H1 (cell line): Measurements from ENCODE around the gene LTF. TPM values are rescaled to one million over a fixed set of nuclear protein-coding genes. Genes with fewer than 3 reads are reported as not detected.

Experiments used
- E2F6 ChIP-seq: IDR thresholded peaks from 2 replicates; pipeline ENCODE4 v1.6.1; 2012; ENCODE audit warnings: inconsistent platforms
- GTF2F1 ChIP-seq: IDR thresholded peaks from 2 replicates; pipeline ENCODE4 v1.6.1; 2012; ENCODE audit warnings: low read depth, low read length, improper control_type of control experiment, borderline replicate concordance
- SP4 ChIP-seq: IDR thresholded peaks from 2 replicates; pipeline ENCODE4 v1.6.1; 2012; ENCODE audit warnings: low read length, inconsistent platforms
- polyA plus RNA-seq, 7 experiments: library from polyadenylated mRNA; depleted of rRNA in 3 of 7; stranded (reverse) in 5 of 7; unstranded in 2 of 7; fragments of >200 nt in 5 of 7; fragments of 200-250 nt in 2 of 7; gene quantifications; 1 replicate in 5 of 7; 2 replicates in 1 of 7; 4 replicates in 1 of 7; pipeline versions ENCODE4 v1.2.1 to v1.2.3, GENCODE V29; 2011 to 2013; ENCODE audit warnings: missing spikeins in 2 of 7, mixed read lengths in 2 of 7
- total RNA-seq: library from RNA; stranded (reverse); fragmentation: NEBNext Ultra II Directional; extraction: Animal tissue kit (Norgen Biotek cat#: 25700); gene quantifications from 2 replicates; pipeline ENCODE4 v1.2.1, GENCODE V29; 2021

The LTF gene
- total and polyA plus RNA-seq, 2 of the 8 experiments (the other 6 are each of a cell fraction or from before 2014, with no cell fraction given), result 0.23 to 0.99 TPM

- TF ChIP-seq SP4, result no peak
- TF ChIP-seq E2F6, result no peak
- no peak for TF ChIP-seq GTF2F1
Observed at GRCh38 chr3:46419816-46420215, 44.9 kb downstream of the LTF start (continued).
